NCI-H1105 (cell line): ENCODE measurements around the gene RPL35A.
"Not testable (repeated sequence)": the region's sequence is repeated elsewhere in the genome, so short reads cannot be mapped to it uniquely, and the experiment has no call there.

ENCODE experiments used
- DNase-seq: peaks from one replicate; lab custom pipeline; 2025; lab: John Stamatoyannopoulos, UW

The RPL35A gene

DNA sequence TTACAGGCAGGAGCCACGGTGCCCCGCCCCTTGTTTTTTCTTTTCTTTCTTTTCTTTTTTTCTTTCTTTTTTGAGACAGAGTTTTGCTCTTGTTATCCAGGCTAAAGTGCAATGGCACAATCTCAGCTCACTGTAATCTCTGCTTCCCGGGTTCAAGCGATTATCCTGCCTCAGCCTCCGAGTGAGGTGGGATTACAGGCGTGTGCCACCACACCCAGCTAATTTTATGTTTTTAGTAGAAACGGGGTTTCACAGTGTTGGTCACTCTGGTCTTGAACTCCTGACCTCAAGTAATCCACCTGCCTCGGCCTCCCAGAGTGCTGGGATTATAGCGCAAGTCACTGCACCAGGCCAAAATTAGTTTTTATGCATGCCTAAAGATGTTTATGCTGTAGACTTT is 2.5 kb downstream of the RPL35A start:
- no peak for DNase-seq

DNA sequence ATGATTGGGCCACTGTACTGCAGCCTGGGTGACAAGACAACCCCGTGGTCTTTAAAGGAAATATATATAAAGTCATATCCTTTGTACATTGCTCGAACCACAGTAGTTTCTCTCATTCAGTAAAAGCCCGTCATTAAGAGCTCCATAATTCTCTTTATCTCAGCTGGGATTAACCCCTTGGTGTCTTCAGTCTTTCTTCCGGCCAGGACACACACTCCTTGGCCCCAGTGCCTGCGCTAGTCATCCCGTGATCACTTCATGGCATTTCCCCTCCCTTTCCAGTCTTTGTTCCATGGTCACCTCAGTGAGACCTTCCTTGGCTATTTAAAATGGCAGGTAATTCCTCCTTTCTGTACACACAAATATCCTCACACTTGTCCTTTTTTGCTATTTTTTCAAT is 3.3 kb downstream of the RPL35A start:
- DNase-seq = no peak

DNA sequence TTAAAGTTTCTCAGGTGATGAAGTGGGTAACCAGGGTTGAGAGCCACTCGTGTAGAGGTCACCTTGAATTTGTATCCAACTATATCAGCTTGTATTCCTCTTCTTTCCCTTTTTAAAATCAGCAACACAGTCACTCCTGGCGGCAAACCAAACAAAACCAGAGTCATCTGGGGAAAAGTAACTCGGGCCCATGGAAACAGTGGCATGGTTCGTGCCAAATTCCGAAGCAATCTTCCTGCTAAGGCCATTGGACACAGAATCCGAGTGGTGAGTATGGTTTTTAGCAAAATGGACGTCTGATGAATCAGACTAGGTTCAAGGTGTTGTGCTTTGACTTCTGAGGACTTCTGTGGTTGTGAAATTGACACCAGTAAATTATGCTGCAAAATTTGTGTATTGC is 3.9 kb downstream of the RPL35A start:
- DNase-seq = no peak

DNA sequence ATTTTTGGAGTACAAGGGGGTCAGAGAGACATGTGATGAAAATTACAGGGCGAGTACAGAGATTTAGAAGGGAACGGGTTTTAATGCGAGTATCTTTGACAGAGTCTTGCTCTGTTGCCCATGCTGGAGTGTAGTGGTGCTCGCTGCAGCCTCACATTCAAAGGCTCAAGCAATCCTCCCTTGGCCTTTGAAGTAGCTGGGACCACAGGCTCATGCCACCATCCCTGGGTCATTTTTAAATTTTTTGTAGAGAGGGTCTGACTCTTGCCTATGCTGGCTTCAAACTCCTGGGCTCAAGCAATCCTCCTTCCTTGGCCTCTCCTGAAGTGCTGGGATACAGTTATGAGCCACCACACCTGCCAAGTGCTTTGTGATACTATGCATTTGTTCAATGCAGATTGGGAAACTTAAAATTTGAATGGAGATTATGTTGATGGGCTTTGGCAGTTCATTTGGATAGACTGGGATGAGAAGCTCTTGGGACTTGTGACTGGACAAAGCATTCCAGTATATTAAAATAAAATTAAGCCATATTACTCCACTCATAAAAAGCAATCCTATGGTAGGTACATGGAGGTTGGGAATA is 6.0 kb downstream of the RPL35A start:
- DNase-seq = no peak

DNA sequence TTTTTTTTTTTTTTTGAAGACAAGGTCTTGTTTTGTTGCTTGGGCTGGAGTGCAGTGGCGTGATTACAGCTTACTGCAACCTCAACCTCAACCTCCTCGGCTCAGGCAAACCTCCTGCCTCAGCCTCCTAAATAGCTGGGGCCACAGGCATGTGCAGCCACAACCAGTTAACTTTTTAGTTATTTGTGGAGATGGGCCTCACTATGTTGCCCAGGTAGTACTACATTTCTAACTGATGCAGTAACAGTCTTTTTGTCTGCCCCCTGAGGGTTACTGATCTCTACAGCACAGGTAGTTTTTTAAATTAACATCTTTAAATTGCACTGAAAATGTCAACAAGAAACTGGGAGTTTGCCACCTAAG is 6.6 kb downstream of the RPL35A start:
- DNase-seq = no peak

DNA sequence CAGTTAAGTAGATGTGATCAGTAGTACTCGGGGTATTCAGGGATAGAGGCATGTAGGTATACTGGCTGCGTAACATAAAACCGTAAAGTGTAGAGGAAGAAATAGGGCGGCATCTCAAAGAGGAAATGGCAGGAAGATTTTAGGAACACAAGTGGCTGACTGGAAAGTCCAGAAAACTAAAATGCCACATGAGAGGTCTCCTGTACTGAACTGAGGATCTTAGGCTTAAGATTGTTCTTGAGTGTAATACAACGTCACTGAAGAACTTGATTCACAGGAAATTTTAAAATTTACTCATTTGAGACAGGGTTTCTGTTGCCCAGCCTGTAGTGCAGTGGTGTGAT is 7.8 kb downstream of the RPL35A start:
- no peak for DNase-seq

DNA sequence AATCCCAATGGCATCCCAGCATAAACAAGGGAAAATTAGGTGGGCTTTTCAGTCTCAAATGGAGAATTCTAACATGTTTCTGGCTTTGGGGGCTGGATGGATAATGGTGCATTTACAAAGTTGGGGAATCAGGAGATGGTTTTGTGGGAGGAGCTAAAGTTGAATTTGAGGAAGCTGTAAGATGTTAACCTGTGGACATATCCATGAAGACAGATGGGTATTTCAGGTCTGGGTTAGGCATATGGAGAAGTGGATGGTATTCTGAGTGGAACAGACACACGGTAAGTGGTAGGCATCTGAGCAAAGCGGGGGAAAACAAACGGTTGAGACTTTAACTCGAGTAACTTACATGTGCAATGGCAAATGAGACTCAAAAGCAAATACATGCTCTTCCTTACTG is 8.4 kb downstream of the RPL35A start:
- no peak for DNase-seq

DNA sequence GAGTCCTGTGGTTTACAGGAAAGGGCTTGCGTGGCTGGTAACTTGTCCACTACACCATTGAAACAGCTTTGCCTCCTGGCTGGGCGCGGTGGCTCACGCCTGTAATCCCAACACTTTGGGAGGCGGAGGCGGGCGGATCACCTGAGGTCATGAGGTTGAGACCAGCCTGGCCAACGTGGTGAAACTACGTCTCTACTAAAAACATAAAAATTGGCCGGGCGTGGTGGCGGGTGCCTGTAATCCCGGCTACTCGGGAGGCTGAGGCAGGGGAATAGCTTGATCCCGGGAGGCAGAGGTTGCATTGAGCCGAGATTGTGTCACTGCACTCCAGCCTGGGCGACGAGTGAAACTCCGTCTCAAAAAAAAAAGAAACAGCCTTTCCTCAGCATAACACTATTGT is 8.9 kb downstream of the RPL35A start:
- not testable (repeated sequence) for DNase-seq

DNA sequence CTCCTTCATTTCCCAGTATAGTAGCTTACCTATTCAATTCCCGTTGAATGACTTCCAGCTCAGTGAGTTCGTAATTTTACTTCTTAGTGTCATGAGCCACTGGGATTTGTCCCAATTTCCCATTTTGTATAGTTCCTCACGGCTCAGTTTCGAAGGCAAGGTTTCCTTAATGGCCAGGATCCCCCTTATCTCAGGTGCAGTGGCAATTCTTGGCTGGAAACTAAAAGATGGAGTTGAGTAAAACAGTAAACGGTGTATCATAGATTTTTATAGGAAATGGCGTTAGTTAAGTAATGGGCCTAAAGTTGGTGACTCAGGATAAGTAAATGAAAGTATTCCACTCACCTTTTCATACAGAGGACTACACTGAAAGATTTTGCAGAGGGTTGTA is 9.5 kb downstream of the RPL35A start:
- no peak for DNase-seq

DNA sequence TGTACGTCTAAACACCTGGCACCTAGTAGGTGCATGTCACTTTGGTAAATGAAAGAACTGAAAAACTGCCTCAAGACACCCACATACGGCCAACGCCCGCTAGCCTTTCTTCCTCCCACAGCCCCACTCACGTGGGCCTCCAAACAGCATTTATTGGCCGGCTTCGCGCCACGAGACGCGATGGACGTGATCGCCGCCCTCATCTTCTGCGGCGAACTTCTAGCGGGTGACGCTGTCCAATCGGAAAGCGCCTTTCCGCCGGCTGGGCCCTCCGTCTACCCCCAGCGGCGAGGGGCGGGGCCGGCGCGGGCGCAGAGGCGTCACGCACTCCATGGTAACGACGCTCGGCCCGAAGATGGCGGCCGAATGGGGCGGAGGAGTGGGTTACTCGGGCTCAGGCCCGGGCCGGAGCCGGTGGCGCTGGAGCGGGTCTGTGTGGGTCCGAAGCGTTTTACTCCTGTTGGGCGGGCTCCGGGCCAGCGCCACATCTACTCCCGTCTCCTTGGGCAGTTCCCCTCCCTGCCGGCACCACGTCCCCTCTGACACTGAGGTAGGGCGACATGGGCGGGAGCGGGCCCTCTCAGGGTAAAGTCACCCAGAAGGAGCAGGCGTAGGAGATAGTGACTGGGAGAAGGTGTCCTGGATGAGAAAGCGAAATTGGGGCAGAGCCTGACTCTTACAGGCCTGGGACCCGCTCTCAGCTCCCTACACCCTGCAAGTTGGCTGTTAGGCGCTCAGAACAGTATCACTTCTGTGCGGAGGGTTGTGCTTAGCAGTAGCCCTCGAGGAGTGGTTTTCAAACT is 10.1 kb downstream of the RPL35A start, which contains the start of gene LMLN:
TSS of gene LMLN (plus strand) at position 327 of the 803 bp plus-strand sequence. CDS start at position 356, 29 bp downstream.
- peak; percentile 99 for DNase-seq

DNA sequence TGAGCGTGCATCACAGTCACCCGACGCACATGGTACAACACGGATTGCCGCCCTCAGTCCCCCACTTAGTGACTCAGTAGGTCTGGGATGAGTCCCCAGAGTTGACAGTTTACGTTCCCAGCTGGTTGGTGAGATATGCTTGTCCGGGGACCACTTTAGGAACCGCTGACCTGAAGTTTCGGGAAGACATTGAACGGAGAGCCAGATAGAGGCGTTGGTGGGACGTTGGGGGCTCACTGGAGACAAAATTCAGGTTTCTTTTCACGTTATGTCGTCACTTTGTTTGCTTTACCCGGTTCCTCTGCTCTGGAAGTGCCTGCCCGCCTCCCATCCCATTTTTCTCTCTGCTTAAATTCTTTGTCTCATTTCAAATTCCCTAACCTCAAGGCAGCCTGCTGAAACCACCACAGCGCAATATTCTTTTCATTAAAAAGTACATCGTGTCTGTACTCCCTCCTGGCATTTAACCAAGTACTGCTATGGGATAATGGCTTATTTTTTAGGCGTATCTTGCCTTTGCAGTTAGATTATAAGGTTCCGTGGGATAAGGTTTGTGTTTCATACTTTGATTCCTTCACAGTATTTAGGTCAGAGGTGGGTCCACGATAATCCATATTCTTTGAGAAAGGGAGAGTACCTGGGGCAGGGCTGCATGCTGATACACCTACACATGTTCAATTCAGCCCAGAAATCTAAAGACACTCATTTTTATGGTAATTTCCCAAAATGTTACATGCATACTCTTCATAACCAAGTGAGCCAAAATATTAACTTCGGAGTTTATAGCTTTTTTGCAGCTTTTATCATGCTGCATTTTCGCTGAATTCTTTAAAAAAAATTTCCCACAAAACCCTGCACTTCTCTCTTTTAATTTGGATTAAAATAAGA is 10.9 kb downstream of the RPL35A start:
- DNase-seq = no peak

DNA sequence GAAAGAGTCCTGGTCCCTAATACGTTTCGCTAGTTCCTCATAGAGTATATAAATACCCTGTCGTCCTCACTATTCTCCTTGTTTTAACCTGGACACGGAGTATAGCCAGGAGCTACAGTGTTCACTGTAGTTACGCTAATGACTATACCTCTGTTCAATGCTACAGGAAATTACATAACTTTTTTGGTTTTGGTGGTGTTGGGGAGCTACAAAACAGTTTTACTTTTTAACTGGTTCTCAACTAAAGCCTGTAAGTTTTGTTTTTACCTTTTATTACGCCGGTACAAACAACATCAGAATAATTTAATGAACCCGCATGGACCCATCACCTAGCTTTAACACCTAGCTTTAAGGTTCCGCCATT is 11.6 kb downstream of the RPL35A start:
- no peak for DNase-seq

DNA sequence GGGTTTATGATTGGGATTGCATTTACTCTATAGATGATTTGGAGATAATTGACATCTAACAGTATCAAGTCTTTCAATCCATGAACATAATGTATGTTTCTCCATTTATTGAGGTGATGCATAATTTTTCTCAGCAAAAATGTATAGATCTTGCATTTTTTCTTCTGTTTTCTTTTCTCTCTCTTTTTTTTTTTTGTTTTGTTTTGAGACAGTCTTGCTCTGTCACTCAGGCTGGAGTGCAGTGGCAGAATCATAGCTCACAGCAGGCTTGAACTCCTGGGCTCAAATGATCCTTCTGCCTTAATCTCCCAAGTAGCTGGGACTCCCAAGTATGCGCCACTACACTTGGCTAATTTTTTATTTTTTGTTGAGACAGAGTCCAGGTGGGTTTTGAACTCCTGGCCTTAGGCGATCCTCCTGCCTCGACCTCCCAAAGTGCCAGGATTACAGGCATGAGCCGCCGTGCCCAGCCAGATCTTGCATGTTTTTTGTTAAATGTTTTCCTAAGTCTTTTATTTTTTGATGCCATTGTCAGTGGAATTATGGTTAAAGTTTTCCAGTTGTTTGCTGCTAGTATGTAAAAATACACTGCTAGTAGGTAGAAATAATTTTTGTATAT is 13.1 kb downstream of the RPL35A start:
- no peak for DNase-seq

DNA sequence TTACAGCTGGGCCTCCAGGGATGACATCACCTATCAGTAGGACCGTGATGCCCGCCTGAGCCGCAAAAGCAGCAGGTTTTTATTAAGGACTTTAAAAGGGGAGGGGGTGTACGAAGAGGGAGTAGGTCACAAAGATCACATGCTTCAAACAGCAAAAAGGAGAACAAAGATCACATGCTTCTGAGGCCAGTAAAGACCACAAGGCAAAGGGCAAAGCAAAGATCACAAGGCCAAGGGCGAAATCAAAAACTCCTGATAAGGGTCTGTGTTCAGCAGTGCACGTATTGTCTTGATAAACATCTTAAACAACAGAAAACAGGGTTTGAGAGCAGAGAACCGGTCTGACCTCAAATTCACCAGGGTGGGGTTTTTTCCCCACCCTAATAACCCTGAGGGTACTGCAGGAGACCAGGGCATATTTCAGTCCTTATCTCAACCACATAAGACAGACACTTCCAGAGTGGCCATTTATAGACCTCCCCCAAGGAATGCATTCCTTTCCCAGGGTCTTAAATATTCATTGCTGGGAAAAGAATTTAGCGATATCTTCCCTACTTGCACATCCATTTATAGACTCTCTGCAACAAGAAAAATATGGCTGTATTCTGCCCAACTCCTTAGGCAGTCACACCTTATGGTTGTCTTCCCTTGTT is 17.5 kb downstream of the RPL35A start:
- not testable (repeated sequence) for DNase-seq

DNA sequence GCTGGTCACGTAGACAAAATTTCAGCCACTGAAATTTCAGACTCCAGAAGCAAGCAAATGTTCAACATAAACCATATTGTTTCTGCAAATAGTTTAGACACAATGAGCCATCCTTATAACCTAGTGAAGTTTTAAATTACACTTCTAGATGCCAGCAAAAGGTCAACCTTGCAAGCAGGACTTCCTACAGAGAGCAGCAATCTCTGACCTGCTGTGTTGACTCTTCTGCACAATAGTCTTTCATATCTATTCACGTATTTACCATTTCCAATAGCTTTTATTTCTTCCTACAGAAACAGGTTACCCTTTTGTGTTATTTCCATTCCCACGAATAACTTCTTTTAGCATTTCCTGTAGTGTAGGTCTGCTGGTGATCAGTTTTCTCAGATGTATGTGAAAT is 20.6 kb downstream of the RPL35A start:
- DNase-seq = no peak

DNA sequence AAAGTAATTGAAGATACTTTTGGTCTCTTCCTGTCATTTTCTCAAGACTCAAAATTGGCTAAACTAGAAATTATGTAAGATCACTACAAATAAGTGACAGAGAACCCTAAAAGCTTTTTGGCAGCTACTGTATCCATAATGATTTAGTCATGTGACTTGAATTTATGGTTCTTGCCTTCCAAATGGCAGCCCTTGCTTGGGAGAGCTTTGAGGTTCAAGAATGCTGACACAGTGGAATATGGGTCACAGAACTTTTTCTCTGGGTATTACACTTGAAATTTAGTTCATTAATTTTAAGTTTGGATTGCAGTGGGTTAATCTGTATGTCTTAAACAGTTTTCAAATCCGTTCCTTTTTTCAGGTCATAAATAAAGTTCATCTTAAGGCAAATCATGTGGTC is 24.0 kb downstream of the RPL35A start:
- no peak for DNase-seq

DNA sequence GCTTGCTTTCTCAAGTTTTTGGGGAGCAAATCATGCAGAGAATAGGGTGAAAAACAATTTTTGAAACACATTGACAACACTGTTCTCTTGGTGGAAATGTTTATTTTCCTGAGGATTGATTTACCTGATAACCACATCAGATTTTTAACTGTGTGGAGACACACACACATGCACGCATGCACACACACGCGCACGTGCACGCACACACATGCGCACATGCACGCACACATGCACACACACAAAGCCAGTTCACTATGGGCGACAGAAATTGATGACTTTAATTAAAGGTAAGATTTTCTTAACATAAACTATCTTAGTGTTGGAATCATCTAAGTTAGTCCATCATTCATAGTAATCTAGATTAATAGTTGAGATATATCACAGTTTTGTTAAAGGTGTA is 25.3 kb downstream of the RPL35A start:
- DNase-seq = no peak

DNA sequence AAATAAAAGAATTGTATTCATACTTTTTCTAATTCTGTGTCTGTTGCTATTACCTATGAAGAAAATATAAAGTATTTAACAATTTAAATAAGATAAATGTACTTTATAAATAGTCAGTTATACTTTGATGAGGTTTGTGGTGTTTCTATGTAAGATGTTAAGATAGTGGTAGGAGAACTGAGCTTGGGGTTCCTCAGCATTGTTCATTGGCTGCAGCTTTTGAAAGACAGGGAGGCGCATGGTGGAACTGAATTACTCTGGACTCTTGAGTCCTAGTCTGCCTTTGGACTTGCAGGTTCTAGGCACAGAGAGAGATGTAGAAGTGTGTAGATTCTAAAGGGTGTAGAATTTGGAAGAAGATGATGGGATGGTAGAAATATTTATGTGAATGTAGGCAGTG is 33.1 kb downstream of the RPL35A start:
- no peak for DNase-seq

DNA sequence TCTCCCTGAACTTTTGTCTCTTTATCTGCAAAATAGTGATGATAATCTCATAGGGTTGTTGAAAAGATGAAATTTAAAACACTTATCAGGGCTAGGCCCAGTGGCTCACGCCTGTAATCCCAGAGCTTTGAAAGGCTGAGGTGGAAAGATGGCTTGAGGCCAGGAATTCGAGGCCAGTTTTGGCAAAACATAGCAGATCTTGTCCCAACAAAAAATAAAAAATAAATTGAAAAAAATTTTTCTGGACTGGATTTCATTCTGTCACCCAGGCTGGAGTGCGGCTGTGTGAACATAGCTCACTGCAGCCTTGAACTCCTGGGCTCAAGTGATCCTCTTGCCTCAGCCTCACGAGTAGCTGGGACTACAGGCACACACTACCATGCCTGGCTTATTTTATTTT is 39.7 kb downstream of the RPL35A start:
- no peak for DNase-seq

DNA sequence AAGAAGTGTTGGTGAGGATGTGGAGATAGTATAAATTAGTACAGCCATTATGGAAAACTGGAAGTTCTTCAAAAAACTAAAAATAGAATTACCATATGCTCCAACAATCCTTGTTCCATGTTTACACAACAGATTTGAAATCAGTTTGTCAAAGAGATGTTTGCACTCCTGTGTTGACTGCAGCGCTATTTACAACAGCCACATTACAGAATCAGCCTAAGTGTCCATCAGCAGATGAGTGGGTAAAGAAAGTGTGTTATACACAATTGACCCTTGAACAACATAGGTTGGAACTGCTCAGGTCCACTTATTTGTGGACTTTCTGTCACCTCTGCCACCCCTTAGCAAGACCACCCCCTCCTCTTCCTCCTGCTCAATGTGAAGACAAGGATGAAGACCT is 44.7 kb downstream of the RPL35A start:
- DNase-seq = no peak

DNA sequence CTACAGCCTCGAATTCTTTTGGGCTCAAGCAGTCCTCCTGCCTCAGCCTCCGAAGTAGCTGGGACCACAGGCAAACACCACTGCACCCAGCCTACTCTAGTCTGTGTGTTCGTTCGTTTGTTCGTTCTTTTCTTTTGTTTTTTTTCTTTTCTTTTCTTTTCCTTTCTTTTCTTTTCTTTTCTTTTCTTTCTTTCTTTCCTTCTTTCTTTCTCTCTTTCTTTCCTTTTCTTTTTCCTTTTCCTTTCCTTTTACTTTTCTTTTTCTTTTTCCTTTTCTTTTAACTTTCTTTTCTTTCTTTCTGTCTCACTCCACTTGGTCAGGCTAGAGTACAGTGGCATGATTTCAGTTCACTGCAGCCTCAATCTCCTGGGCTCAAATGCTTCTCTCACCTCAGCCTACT is 46.9 kb downstream of the RPL35A start:
- DNase-seq = no peak

DNA sequence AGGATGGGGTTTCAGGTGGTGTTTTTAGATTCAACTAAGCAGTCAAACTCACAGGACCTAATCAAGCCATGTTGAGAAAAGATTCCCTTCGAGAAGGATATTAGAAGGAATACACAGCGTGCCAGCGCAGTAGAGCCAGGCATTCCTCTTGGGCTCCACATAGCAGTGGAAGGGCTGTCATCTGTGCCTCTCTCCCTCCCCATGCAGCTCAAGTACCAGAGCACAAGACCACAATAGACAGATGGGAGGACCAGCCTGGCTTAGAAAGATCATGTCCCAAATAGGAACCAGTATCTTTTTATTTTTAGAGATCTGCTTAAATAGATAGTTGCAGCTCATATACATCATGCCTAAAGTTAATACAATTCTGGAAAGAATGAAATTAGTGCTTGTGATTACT is 47.9 kb downstream of the RPL35A start:
- DNase-seq = no peak
